Left lung (tissue), 10 donors: ENCODE results near the gene HDAC4. TPM values are rescaled to one million over a fixed set of nuclear protein-coding genes. Genes with fewer than 3 reads are reported as not detected.

Experiments used
- ATAC-seq: fragments of 200-7000 bp; cut with Tn5 transposase; one replicate; pipeline ENCODE4 v1.9.1; 2020; ENCODE audit warnings: moderate library complexity
- DNase-seq, 4 donors: peaks; one replicate each; pipeline ENCODE4 v3.0.0-alpha.2; 2013 to 2020
- H3K27ac ChIP-seq, 2 donors: fragments of 200-600 bp; sonication (generic) in 1 of 2; one replicate each; pipeline versions ENCODE4 v1.5.0 to v1.8.0; 2020 to 2021
- H3K27me3 ChIP-seq, 2 donors: fragments of 200-600 bp; sonication (generic) in 1 of 2; one replicate each; pipeline versions ENCODE4 v1.5.0 to v1.8.0; 2020 to 2021
- H3K36me3 ChIP-seq, 2 donors: fragments of 200-600 bp; sonication (generic) in 1 of 2; one replicate each; pipeline versions ENCODE4 v1.5.0 to v1.8.0; 2020 to 2021
- H3K4me1 ChIP-seq, 2 donors: fragments of 200-600 bp; one replicate each; pipeline ENCODE4 v1.8.0; 2021
- H3K4me3 ChIP-seq, 2 donors: fragments of 200-600 bp; sonication (generic) in 1 of 2; one replicate each; pipeline versions ENCODE4 v1.5.0 to v1.8.0; 2020 to 2021; ENCODE audit warnings: mild to moderate bottlenecking in 1 of 2
- H3K9me3 ChIP-seq, 2 donors: fragments of 200-600 bp; sonication (generic) in 1 of 2; one replicate each; pipeline versions ENCODE4 v1.5.0 to v1.8.0; 2020 to 2021
- intact Hi-C, 2 donors: fragments of 100-400 bp; cut with DNase I; formaldehyde crosslinking; loops; one replicate each; pipeline versions ENCODE4 v1.11.2 to v1.14.2; 2022
- polyA plus RNA-seq, 6 donors: library from polyadenylated mRNA; unstranded; fragments of 120-200 nt; gene quantifications; one replicate each; pipeline ENCODE4 v1.2.1, GENCODE V29; 2013; ENCODE audit not compliant: insufficient read length in 6 of 6
- total RNA-seq, 2 donors: library from RNA; stranded (reverse); fragmentation: NEBNext Ultra II Directional; extraction: Animal tissue kit (Norgen Biotek cat#: 25700); gene quantifications; one replicate each; pipeline ENCODE4 v1.2.1, GENCODE V29; 2021
- TF ChIP-seq, protein P1 (sequence below), 2 donors: fragments of 200-600 bp; sonication (generic) in 1 of 2; IDR thresholded peaks; one replicate each; pipeline versions ENCODE4 v1.5.0 to v1.8.0; 2021; ENCODE audit warnings: antibody characterized with exemption in 2 of 2
- donor health status: DM: no; HTN: yes; CAD: no.
- donor health status: DM: no; HTN: no; CAD: no.

The HDAC4 gene
- total and polyA plus RNA-seq, 8 donors = 9.9 to 36.8 (median 12.8) TPM

GRCh38 chr2:239187464-239188253, 213.2 kb downstream of the HDAC4 start:
- TF ChIP-seq, protein P1, sequence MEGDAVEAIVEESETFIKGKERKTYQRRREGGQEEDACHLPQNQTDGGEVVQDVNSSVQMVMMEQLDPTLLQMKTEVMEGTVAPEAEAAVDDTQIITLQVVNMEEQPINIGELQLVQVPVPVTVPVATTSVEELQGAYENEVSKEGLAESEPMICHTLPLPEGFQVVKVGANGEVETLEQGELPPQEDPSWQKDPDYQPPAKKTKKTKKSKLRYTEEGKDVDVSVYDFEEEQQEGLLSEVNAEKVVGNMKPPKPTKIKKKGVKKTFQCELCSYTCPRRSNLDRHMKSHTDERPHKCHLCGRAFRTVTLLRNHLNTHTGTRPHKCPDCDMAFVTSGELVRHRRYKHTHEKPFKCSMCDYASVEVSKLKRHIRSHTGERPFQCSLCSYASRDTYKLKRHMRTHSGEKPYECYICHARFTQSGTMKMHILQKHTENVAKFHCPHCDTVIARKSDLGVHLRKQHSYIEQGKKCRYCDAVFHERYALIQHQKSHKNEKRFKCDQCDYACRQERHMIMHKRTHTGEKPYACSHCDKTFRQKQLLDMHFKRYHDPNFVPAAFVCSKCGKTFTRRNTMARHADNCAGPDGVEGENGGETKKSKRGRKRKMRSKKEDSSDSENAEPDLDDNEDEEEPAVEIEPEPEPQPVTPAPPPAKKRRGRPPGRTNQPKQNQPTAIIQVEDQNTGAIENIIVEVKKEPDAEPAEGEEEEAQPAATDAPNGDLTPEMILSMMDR (IDR thresholded peaks at IDR 0.05) = no peak
- DNase-seq (peak in 1 of 4 donors; percentile 25), ATAC-seq (peak; percentile 60)

DNA sequence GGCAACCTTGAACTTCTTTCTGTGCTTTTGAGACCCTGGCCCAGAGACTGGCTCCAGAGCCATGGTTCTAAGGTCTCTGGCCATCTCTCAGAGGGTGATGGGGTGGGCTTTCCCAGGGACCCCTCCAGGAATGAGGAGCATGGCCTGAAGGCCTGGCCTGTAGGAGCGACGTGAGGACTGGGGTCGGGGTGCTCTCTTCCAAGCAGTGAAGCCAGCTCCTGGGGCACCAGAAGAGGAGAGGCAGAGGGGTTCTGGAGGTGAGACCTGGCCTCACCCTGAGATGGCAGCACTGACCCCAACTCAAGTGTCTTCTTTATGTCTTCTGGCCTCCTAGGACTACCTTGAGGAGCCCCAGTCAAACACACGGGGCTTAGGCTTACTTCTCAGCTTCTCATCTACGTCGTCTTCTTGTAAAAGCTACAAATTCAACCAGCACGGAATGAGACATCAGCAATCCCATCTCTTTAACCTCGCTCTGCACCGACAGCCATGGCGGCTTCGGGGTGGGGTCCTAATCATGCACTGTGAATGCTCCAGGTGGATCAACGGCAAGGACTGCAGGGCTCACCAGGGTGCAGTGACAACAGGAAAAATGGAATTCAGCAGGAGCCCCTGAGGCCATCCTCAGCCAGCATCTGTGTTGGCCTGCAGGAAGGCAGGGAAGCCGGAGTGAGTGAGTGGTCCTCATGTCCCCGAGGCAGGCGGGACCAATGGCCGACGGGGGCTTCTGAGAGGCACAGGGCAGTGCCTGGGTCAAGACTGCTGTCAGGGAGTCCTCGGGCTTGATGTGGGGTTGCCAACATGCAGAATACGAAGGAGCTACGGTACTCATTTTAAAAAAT, 214.1 kb downstream of the HDAC4 start:
- peak in 1 of 4 donors; percentile 15 for DNase-seq
- Histone ChIP-seq H3K36me3 (peaks cover 0 to 71% of the 10 kb centered on the region in 2 donors), H3K4me3 (no peak overlapping the region), H3K27me3 (no peaks in the 10 kb centered on the region), H3K27ac (no peak overlapping the region), H3K9me3 (peaks cover 0 to 6% of the 10 kb centered on the region in 2 donors), H3K4me1 (no peaks in the 10 kb centered on the region)
- no peak for ATAC-seq
- TF ChIP-seq, protein P1 (IDR thresholded peaks at IDR 0.05) = no peak
- intact Hi-C loops = no loop called here

More at GRCh38 chr2:239187464-239188253, 213.2 kb downstream of the HDAC4 start:
- Histone ChIP-seq H3K36me3 (peaks cover 0 to 62% of the 10 kb centered on the region in 2 donors), H3K4me3 (no peak overlapping the region), H3K27me3 (no peaks in the 10 kb centered on the region), H3K27ac (no peak overlapping the region), H3K9me3 (peaks cover 0 to 6% of the 10 kb centered on the region in 2 donors), H3K4me1 (peaks cover 0 to 3% of the 10 kb centered on the region in 2 donors)
- intact Hi-C loops = no loop called here

GRCh38 chr2:239184968-239185903, 215.6 kb downstream of the HDAC4 start:
- Histone ChIP-seq H3K4me3 (no peak overlapping the region), H3K27me3 (no peaks in the 10 kb centered on the region), H3K27ac (no peak overlapping the region), H3K9me3 (peaks cover 0 to 6% of the 10 kb centered on the region in 2 donors), H3K36me3 (peaks cover 0 to 83% of the 10 kb centered on the region in 2 donors), H3K4me1 (no peaks in the 10 kb centered on the region)
- ATAC-seq (no peak), DNase-seq (peak in 1 of 4 donors; percentile 13)
- TF ChIP-seq, protein P1 (IDR thresholded peaks at IDR 0.05) = no peak
- intact Hi-C loops = no loop called here

DNA sequence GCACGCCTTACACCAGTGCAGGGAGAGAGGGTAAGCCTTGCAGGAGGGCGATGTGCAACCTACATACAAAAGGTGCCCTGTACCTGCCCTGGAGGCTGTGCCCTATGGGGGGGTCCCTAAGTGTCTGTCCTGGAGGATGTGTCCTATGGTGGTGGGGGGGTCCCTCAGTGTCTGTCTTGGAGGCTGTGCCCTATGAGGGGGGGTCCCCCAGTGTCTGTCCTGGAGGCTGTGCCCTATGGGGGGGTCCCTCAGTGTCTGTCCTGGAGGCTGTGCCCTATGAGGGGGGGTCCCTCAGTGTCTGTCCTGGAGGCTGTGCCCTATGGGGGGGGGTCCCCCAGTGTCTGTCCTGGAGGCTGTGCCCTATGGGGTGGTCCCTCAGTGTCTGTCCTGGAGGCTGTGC, 216.6 kb downstream of the HDAC4 start:
- no peaks in the 10 kb centered on the region for H3K27me3 ChIP-seq
- DNase-seq (peak in 1 of 4 donors; percentile 4), ATAC-seq (no peak)
- H3K4me3 ChIP-seq = no peak overlapping the region
- no peaks in the 10 kb centered on the region for H3K4me1 ChIP-seq
- H3K36me3 ChIP-seq = peaks cover 0 to 83% of the 10 kb centered on the region in 2 donors
- peaks cover 0 to 4% of the 10 kb centered on the region in 2 donors for H3K9me3 ChIP-seq
- TF ChIP-seq, protein P1 (IDR thresholded peaks at IDR 0.05) = no peak
- no peak overlapping the region for H3K27ac ChIP-seq
- intact Hi-C loops = no loop called here
